HL-60 (cell line): ENCODE measurements around the gene SMYD5.

Experiments used
- DNase-seq, 2 experiments: peaks; one replicate each; pipeline ENCODE4 v3.0.0-alpha.2; 2010 to 2020; ENCODE audit warnings: low read depth in 1 of 2, low spot score in 1 of 2
- H3K27ac ChIP-seq: fragments of 250-450 bp; sonication (Bioruptor Pico); replicated peaks from 2 replicates; pipeline ENCODE4 v1.5.1; 2020; ENCODE audit warnings: mild to moderate bottlenecking, moderate library complexity
- H3K27me3 ChIP-seq: fragments of 250-450 bp; sonication (Bioruptor Pico); 2 replicates; pipeline ENCODE4 v1.5.1; 2021; ENCODE audit warnings: mild to moderate bottlenecking, moderate library complexity; ENCODE audit not compliant: insufficient read depth, poor library complexity, severe bottlenecking
- H3K4me3 ChIP-seq: replicated peaks from 2 replicates; pipeline ENCODE4 v1.5.1; 2011; ENCODE audit warnings: mild to moderate bottlenecking, control low read depth, low read length; ENCODE audit not compliant: insufficient read depth
- CTCF ChIP-seq: IDR thresholded peaks from one replicate; pipeline ENCODE4 v1.5.1; 2011; ENCODE audit warnings: low read length, control low read depth, inconsistent platforms; ENCODE audit not compliant: insufficient read depth
- GABPA ChIP-seq: IDR thresholded peaks from 2 replicates; pipeline ENCODE4 v1.6.1; 2012; ENCODE audit warnings: low read depth
- POLR2AphosphoS5 ChIP-seq: IDR thresholded peaks from 2 replicates; pipeline ENCODE4 v1.6.1; 2012; ENCODE audit warnings: low read depth
- REST ChIP-seq: IDR thresholded peaks from 2 replicates; pipeline ENCODE4 v1.6.1; 2012; ENCODE audit warnings: low read depth; ENCODE audit not compliant: insufficient replicate concordance
- SPI1 ChIP-seq: IDR thresholded peaks from 2 replicates; pipeline ENCODE4 v1.6.1; 2012; ENCODE audit warnings: low read depth, mild to moderate bottlenecking, borderline replicate concordance

Gene SMYD5

DNA sequence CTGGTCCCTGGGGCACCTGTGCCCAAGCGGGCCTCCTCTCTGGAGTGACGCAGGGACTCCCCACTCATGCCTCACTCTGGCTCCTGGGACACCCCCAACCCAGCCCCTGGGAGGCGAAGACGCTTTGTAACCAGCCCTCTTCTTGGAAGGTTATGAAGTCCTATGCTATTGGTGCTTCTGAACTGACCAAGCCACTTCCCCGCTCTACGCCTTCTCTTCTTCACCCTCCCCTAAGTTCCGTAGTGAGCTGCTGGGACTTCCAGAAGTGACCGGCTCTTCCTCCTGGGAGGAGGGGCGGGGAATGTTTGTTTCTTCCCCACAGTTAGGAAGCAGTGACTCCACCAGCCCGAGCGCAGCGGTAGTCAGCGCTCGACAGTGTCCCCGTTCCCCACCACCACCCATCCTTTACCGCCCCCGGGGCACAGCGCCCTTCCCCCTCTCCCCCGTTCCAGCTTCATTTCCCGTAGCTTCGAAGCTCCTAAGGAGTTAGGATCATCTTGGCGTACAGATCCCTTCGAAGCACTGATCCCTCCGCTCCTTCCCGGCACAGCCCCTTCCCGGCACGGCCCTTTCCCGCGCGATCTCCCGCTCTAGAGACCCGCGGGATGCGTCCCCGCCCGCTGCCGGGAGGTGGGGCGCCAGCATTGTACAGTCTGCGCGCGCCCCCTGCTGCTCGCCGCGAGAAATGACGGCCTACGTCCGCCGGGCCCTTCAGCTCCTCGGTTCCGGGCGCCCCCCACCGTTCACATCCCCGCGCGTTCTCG is 37.0 kb upstream of the SMYD5 start:
- H3K27me3 ChIP-seq = peaks cover 37% of the 10 kb centered on the region

GRCh38 chr2:73177645-73178255 is 36.3 kb upstream of the SMYD5 start:
- H3K4me3 ChIP-seq = no peak overlapping the region
- no peak for DNase-seq

More for the DNA sequence above, 37.0 kb upstream of the SMYD5 start:
- TF ChIP-seq SPI1 = no peak
- no peak for TF ChIP-seq REST
- peak; percentile 72 for TF ChIP-seq CTCF
- no peak for TF ChIP-seq GABPA
- no peak for TF ChIP-seq POLR2AphosphoS5
- DNase-seq = peak; percentile 59 to 76
- Histone ChIP-seq H3K27ac (no peak overlapping the region), H3K4me3 (peak overlapping the region; percentile 50)

More at GRCh38 chr2:73177645-73178255, 36.3 kb upstream of the SMYD5 start:
- TF ChIP-seq REST (no peak), GABPA (no peak), SPI1 (no peak), CTCF (no peak), POLR2AphosphoS5 (no peak)
- H3K27ac ChIP-seq = no peak overlapping the region
- H3K27me3 ChIP-seq = peaks cover 37% of the 10 kb centered on the region
